ENCODE data around the gene LILRA5. TPM values are rescaled to one million over a fixed set of nuclear protein-coding genes. Genes with fewer than 3 reads are reported as not detected.
"Not testable (repeated sequence)": the region's sequence is repeated elsewhere in the genome, so short reads cannot be mapped to it uniquely, and the experiment has no call there.

Gene LILRA5
- polyA plus RNA-seq, 3 donors: 0.23 to 0.62 (median 0.31) TPM

- no peak for DNase-seq (ENCODE audit: low read depth in 3 of 3, low spot score in 2 of 3)
Observed at GRCh38 chr19:54307389-54308020, 5.5 kb downstream of the LILRA5 start.

- DNase-seq (ENCODE audit: low read depth in 3 of 3, low spot score in 2 of 3): no peak
Observed at GRCh38 chr19:54305141-54305540, 7.8 kb downstream of the LILRA5 start.

DNA sequence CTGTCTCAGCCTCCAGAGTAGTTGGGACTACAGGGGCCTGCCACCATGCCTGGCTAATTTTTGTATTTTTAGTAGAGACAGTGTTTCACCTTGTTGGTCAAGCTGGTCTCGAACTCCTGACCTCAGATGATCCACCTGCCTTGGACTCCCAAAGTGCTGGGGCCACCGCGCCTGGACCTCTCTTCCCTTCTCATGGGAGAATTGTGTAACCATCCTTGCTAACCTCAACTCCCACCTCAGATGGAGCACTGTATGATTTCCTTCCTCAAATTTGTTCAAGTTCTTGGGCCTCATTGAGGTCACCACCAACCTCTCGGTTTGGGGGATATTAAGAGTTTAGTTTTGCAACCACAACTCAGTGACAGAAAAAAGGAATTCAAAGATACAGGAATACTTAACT is 10.7 kb downstream of the LILRA5 start:
- no peak for DNase-seq (ENCODE audit: low read depth in 3 of 3, low spot score in 2 of 3)

DNA sequence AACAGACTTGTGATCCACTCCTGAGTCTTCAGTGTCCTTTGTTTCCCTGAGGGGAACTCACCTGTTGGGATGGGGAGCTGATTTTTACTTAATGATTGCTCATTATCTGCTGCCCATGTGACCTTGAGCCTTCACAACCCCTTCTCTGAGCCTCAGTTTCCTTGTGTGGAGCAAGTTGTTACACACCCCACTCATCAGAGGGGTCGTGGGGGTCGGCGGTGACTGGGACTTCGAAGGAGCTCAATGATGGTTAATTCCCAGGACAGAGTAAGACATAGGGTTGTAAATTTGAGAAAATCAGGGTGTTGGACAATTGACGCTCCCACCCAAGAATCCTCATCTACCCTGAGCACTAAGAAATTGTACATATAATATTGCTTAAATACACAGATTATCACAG is 13.5 kb downstream of the LILRA5 start:
- DNase-seq (ENCODE audit: low read depth in 3 of 3, low spot score in 2 of 3): no peak

DNA sequence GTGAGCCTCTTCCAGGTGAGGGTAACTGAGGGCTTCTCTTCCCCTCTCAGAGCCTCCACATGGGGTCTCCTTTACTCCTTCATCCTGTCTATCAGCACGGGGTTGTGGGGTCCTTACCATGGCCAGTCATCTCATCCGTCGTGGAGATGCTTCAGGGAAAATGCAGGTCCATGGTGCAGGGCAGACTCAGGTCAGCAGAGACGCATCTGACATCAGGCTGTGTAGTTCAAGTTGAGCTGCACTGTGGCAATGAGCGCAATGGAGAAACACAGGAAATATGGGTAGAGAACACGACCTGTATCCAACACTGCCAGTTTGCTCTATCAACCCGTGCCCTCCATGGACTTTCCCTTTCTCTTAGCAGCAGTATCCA is 13.9 kb downstream of the LILRA5 start:
- DNase-seq (ENCODE audit: low read depth in 3 of 3, low spot score in 2 of 3): no peak

- DNase-seq (ENCODE audit: low read depth in 3 of 3, low spot score in 2 of 3): no peak
Observed at GRCh38 chr19:54298357-54299125, 14.4 kb downstream of the LILRA5 start.

GRCh38 chr19:54297759-54298305 is 15.1 kb downstream of the LILRA5 start:
- no peak for DNase-seq (ENCODE audit: low read depth in 3 of 3, low spot score in 2 of 3)

DNA sequence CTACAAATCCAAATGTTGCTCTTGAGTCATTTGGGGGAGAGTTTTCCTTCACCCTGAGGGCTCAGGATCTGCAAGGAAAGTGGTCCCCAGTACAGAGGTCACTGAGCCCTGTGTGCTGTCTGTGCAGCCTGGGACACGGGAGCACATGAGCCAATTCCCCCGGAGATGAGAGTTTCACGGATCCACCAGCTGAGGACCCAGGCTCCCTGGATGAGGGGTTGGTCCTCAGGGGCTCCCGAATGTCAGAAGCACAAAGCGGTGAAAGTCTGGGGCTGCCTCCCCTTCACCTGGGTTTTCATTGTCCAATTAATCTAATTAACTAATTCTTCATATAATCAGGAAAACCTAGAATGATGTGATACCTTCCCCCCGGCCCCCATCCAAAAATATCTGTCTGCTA is 18.4 kb downstream of the LILRA5 start:
- no peak for DNase-seq (ENCODE audit: low read depth in 3 of 3, low spot score in 2 of 3)

- DNase-seq (ENCODE audit: low read depth in 3 of 3, low spot score in 2 of 3): not testable (repeated sequence)
Observed at GRCh38 chr19:54289160-54289559, 23.8 kb downstream of the LILRA5 start.

- DNase-seq (ENCODE audit: low read depth in 3 of 3, low spot score in 2 of 3): no peak
Observed at GRCh38 chr19:54287456-54287855, 25.5 kb downstream of the LILRA5 start.

DNA sequence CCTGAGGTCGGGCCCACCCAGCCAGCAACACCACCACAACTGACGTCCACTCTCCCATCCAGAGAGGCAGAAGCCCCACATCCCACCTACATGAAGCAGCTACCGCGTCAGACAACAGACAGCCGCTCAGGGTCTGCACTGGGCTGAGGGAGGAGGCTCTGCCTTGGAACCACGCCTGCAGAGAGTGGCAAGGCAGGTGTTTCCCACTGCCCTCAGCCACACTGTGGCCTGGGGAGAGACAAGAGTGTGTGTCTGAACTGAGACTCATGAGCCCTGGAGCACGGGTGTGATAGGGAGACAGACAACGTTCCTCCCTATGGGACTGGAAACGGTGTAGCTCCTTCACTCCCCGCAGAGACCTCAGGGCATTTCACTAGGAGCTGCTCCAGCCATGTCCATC is 26.7 kb downstream of the LILRA5 start:
- DNase-seq (ENCODE audit: low read depth in 3 of 3, low spot score in 2 of 3): not testable (repeated sequence)

DNA sequence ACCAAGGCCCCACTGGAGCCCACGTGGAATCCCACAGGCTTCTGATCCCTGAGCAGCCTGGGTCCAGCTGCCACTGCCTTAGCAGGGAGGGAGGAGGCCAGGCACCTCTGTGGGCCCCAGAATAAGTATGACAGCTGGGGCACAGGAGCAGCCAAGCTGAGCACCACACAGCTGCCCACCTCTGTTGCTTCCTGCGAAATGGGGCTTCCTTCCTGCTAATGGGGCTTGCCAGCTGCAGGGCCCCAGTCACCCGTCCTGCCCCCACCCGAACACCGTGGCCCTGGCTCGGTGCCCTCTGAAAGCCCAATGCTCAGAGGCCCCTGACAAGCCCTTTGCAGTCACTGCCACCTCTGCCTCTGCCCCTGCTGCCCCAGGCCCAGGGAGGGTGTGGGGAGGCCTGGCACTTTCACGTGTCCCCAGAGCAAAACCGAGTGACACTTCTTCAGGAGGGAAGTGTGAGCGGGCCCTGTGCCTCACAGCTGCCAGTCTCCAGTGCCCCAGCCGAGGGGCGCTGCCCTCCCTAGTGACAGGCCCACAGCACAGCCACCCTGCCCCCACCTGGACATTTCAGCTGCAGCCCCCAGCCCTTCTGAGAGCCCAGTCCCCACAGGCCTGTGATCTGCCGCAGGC is 27.4 kb downstream of the LILRA5 start:
- DNase-seq (ENCODE audit: low read depth in 3 of 3, low spot score in 2 of 3): not testable (repeated sequence)

- no peak for DNase-seq (ENCODE audit: low read depth in 3 of 3, low spot score in 2 of 3)
Observed at GRCh38 chr19:54282686-54283470, 30.1 kb downstream of the LILRA5 start.

DNA sequence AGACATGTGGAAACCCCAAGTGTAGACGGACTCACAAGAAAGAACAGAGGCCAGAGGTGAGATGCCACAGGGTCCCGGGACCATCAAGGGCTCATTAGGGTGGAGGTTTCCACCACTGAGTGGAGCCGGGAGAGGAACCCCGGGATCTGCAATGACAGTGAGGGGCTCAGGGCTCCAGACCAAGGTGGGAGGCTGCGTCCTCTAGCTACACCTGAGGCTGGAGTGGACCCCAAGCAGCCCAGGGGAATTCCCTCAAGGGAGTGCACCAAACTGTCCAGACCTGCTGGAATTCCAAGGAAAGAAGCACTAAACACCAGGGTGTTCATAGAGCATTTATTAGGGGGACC is 31.3 kb downstream of the LILRA5 start:
- DNase-seq (ENCODE audit: low read depth in 3 of 3, low spot score in 2 of 3): not testable (repeated sequence)

- no peak for DNase-seq (ENCODE audit: low read depth in 3 of 3, low spot score in 2 of 3)
Observed at GRCh38 chr19:54281007-54281728, 31.8 kb downstream of the LILRA5 start, which contains the start of gene LILRB2. Gene LILRB2, minus strand, starts transcription at chr19:54281110. Its CDS starts 614 bp downstream, at chr19:54280496.

GRCh38 chr19:54280441-54280840 is 32.5 kb downstream of the LILRA5 start:
- not testable (repeated sequence) for DNase-seq (ENCODE audit: low read depth in 3 of 3, low spot score in 2 of 3)

DNA sequence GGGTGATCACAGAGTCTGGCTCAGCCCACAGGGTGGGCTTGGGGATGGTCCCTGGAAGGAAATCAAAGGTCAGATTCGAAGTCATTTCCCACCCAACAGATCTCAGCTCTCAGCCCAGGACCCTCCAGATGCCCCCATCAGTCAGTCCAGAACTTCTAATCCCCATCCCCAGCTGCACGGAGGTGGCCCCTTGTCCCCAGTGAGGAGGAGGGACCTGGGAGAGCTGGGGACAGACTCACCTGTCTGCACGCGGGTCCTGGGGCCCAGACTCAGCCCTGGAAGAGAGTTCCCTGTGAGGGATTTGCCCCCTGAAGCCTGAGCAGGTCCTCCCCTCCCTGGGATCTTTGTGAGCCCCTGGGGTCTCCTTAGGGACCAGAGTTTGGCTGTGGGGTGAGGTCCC is 32.9 kb downstream of the LILRA5 start:
- not testable (repeated sequence) for DNase-seq (ENCODE audit: low read depth in 3 of 3, low spot score in 2 of 3)

GRCh38 chr19:54279406-54279962 is 33.5 kb downstream of the LILRA5 start:
- no peak for DNase-seq (ENCODE audit: low read depth in 3 of 3, low spot score in 2 of 3)

DNA sequence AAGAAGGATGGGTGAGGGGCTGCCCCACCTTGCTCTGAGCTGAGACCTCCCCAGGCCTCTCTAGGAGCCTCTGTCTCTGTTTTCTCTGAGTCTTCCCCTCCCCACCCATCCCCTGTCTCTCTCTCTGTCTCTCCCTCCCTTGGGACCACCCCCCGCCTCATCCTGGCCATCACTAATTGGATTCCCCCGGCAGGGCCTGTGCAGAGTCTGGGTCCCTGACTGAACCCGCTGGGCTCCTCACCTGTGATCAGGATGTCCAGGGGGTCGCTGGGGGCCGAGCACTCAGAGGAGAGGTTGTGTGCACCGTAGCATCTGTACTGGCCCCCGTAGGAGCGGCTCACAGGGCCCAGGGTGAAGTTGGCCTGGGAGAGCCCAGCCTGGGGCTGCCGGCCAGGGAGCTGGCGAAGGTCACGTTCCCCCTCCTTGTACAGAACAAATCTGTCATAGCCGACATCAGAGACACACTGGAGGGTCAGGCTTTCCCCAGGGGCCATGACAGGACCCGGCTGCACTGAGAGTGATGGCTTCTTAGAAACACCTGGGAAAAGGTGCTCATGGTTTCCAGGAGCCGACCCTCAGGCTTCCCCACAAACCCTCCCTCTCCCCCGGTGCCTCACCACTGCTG is 34.3 kb downstream of the LILRA5 start:
- not testable (repeated sequence) for DNase-seq (ENCODE audit: low read depth in 3 of 3, low spot score in 2 of 3)
